Upper lobe of left lung (tissue), 4 donors: Measurements from ENCODE around the gene C6orf62.

Experiments
- CTCF ChIP-seq, 6 experiments: fragments of 450-650 bp in 4 of 6; fragments of 200-600 bp in 2 of 6; sonication (generic) in 2 of 6; IDR thresholded peaks; one replicate each; pipeline ENCODE4 v1.5.1; 2016 to 2019; ENCODE audit warnings: antibody characterized with exemption in 6 of 6
- EP300 ChIP-seq, 4 donors: sonication (generic); formaldehyde crosslinking; IDR thresholded peaks; one replicate each; pipeline ENCODE4 v1.5.1; 2017; ENCODE audit warnings: antibody characterized with exemption in 4 of 4, control low read depth in 2 of 4
- POLR2A ChIP-seq, 4 donors: fragments of 450-650 bp; IDR thresholded peaks; one replicate each; pipeline ENCODE4 v1.5.1; 2016 to 2017; ENCODE audit warnings: antibody characterized with exemption in 4 of 4, mild to moderate bottlenecking in 2 of 4
- POLR2AphosphoS5 ChIP-seq, 2 donors: sonication (generic); formaldehyde crosslinking; IDR thresholded peaks; one replicate each; pipeline ENCODE4 v1.5.1; 2017; ENCODE audit warnings: antibody characterized with exemption in 2 of 2

- TF ChIP-seq CTCF (IDR thresholded peaks at IDR 0.05) (no peak), POLR2AphosphoS5 (IDR thresholded peaks at IDR 0.05) (no peak), POLR2A (IDR thresholded peaks at IDR 0.05) (no peak), EP300 (IDR thresholded peaks at IDR 0.05) (no peak)
Observed at GRCh38 chr6:24662236-24662635, 56.7 kb downstream of the C6orf62 start.
